Stimulated activated CD4-positive, alpha-beta T cell treated with anti-CD3 and anti-CD28 coated beads, Interleukin-15, amount 100 ng/mL, for 24 hours (primary cell): ENCODE measurements around the gene JAK2.
A peak's percentile ranks its signal among the peaks of the same experiment; 100 is the strongest.
"Not testable (repeated sequence)": the region's sequence is repeated elsewhere in the genome, so short reads cannot be mapped to it uniquely, and the experiment has no call there.

ENCODE experiments used
- DNase-seq: peaks from one replicate; pipeline ENCODE4 v3.0.0-alpha.2; 2020

Gene JAK2

GRCh38 chr9:4982721-4983482 lies 2.2 kb upstream of the JAK2 start:
- DNase-seq, result no peak

GRCh38 chr9:4983601-4984165 lies 1.4 kb upstream of the JAK2 start:
- no peak for DNase-seq

DNA sequence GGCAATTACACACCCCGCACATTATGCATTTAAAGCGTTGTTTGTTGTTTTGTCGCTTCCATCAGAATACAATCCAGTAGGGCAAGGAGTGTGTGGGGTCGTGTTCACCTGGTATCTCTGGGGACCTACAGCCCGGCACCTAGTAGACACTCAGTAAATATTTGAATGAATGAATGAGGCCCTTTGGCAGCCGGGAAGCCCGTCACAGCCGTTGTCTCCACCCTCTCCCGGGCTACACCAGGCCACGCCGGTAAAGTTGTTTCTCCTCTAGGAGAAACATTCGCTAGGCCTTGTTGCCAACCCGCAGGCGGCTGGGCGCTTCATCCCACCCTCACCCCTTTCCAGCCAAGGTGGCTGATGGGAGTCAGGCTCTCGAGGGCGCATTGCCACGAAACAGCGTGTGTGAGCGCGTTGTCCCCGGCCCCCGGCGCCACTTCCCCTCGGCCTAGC lies 876 bp upstream of the JAK2 start:
- no peak for DNase-seq

GRCh38 chr9:4985386-4986266 lies 554 bp downstream of the JAK2 start:
- DNase-seq, result peak; percentile 51

DNA sequence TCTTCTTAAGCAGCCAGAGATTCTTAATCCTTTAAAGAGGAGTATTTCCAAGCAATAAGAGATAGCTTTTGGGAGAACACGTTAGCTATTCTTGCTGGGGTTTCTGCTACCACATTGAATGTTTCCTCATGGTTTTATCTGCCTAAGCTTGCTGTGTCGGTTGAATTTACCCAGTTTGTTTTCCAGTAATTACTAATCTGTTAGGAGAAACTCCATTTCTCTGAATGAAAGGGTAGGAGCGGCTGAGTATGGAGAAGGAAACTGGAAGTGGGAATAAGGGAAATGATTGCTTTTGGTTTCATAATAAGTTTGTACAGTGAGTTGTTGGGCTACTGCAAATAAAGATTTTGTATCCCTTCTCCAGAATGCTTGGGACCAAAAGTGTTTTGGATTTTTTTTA lies 1.2 kb downstream of the JAK2 start:
- DNase-seq, result no peak

GRCh38 chr9:4986783-4987182 lies 1.7 kb downstream of the JAK2 start:
- no peak for DNase-seq

- DNase-seq, result peak; percentile 62
These were observed 2.9 kb downstream of the JAK2 start for GRCh38 chr9:4987961-4988421.

GRCh38 chr9:4992872-4993271 lies 7.8 kb downstream of the JAK2 start:
- DNase-seq, result no peak

DNA sequence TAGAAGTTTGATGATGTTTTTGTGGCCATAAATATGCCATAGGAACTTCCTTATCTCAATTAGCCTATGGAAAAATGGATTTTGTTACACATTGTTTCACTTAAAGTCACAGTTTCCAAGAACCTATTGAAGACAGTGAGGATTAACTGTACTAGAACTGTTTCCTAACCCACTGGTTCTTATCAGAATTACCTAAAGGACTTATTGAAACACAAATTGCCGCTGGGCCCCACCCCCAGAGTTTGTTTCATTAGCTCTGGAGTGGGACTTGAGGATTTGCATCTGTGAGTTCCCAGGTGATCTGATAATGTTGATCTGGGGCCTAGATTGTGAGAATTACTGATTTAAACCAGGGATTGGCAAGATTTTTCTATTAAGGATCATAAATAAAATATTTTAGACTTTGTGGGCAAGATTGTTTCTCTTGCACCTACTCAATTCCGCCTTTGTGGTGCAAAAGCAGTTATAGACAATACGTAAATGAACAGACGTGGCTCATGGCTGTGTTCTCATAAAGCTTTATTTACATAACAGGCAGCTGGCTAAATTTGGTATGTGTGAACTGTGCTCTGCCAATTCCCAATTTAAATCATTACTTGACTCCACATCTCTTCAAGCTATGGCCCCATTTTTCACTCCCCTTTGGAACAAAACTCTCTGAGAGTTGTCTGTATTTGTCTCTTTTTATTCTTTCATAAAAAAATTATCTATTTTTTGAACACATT lies 9.3 kb downstream of the JAK2 start:
- DNase-seq, result no peak

GRCh38 chr9:4997196-4997595 lies 12.1 kb downstream of the JAK2 start:
- no peak for DNase-seq

DNA sequence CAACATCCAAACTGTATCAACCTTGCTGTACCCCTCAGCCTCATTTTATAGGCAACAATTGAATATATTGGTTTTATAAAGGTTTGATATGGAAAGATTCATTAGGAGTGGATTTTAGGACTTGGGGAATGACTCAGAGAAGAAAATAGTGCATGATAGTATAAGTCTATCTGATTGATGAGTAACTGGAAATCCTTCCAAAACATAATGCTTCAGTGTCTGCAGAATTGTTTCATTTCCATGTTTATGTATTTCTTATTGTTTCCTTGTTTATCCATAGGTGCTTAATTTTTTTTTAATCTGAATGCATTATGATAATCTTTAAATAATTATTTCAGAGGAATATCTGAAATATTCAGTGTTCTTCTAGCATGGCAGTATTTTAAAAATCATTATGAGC lies 12.6 kb downstream of the JAK2 start:
- no peak for DNase-seq

DNA sequence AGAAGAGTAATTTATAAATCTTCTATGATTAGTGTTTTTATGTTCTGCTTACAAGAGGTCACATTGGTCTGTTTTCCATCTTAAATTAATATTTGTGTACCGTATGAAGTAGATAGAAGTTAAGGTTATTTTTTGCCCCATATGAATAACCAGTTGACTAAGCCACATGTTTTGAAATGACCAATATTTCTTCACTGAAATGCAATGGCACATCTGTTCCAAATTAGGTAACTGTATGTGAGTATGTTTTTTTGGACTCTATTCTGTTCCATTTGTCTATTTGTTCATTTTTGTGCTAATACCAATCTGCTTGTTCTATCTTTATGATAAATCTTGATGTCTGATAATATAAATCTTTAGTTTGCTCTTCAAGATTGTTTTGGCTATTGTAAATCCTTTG lies 17.7 kb downstream of the JAK2 start:
- DNase-seq, result no peak

DNA sequence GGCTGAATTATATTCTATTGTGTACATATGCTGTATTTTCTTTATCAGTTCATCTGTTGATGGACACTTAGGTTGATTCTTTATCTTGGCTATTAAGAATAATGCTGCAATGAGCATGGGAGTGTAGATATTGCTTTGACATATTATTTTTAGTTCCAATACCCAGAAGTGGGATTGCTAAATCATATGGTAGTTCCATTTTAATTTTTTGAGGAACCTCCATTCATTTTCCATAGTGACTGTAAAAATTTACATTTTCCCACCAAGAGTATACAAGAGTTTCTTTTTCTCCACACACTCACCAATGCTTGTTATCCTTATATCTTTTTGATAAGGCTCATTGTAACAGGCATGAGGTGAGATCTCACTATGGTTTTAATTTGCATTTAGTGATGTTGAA lies 19.4 kb downstream of the JAK2 start:
- DNase-seq, result no peak

- DNase-seq, result no peak
These were observed 23.1 kb downstream of the JAK2 start for GRCh38 chr9:5008202-5008601.

DNA sequence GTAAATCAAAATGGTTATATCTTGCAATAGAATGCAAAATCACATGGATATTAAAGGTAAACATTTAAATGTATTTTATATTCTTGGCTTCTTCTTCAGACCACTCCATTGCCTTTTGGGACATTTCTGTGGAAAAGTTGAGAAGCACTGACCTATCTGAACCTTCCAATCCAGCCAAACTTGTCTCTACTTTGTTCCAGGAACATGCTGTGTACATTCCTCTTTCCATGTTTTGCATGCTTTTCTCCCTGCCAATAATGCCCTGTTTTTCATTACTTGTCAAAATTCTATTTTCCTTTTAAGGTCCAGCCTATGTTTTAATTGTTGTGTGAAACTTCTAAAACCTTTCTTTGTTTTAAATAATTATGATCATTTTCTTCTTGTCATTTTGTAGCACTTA lies 28.3 kb downstream of the JAK2 start:
- DNase-seq, result no peak

DNA sequence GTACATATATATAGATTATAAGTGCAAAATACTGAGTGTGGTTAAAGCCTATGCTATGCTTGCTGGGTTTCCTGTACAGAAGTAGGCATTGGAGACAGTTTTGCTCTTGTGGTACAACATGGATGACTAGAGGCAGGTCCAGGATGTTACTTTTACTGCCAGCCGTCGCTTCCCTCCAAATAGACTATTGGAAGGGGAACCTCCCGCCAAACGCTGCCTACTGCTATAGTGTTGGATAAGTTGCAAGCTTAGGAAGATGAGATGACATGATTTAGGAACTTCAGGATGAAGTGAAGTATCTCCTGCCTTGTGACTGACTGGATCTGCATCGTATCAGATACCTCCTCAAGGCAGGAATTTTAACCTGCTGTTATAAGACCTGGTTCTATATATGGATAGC lies 30.9 kb downstream of the JAK2 start:
- DNase-seq, result no peak

- no peak for DNase-seq
These were observed 40.3 kb downstream of the JAK2 start for GRCh38 chr9:5025416-5025815.

DNA sequence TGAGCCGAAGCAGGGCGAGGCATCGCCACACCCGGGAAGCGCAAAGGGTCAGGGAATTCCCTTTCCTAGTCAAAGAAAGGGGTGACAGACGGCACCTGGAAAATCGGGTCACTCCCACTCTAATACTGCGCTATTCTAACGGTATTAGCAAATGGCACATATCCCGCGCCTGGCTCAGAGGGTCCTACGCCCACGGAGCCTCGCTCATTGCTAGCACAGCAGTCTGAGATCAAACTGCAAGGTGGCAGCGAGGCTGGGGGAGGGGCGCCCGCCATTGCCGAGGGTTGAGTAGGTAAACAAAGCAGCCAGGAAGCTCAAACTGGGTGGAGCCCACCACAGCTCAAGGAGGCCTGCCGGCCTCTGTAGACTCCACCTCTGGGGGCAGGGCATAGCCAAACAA lies 46.9 kb downstream of the JAK2 start:
- DNase-seq, result not testable (repeated sequence)

DNA sequence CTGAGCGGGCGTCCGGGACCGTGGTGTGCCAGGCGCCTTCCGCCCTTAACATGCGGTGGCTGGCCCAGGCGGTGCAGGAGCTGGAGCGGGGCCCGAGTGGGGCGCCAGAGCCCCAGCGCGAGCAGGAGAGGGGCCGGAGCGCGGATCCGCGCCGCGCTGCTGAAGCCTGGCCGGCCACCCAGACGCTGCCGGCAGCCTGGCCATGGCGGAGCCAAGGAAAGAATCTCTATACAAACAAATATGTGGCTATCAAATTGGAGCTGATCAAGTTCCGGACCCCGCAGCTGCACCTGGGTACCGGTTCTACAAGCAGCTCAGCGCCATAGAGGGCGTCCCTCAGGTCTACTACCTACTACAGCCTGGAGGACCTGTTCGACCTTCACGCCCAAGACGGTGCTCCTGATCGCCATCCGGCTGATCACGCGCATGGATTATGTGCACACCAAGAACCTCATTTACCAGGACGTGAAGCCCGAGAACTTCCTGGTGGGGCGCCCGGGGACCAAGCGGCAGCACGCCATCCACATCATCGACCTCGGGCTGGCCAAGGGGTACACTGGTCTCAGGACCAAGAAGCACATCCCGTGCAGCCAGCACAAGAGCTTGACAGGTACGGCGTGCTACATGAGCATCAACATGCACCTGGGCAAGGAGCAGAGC lies 55.8 kb downstream of the JAK2 start:
- DNase-seq, result no peak

DNA sequence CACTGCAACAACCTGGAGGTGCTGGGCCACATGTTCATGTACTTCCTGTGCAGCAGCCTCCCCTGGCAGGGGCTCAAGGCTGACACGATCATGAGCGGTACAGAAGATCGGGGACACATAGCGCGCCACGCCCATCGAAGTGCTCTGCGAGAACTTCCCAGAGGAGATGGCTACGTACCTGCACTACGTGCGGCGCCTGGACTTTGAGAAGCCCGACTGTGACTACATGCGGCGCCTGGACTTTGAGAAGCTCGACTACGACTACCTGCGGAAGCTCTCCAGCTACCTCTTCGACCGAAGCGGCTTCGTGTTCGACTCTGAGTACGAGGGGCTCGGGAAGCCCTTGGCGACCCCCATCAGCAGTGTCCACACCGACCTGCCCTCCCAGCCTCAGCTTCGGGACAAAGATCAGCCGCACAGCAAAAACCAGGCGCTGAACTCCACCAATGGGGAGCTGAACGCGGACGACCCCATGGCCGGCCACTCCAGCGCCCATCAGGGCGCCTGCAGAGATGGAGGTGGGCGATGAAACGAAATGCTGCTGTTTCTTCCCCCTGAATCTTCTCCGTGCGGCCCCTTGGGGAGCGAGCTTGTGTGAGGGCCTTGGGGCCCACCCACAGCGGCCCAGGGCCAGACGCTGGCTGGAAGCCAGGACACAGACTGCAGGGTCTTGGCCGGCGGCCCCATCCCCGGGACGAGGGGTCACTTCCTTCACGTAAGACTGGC lies 56.5 kb downstream of the JAK2 start:
- DNase-seq, result no peak

GRCh38 chr9:5042661-5043178 lies 57.6 kb downstream of the JAK2 start:
- no peak for DNase-seq

DNA sequence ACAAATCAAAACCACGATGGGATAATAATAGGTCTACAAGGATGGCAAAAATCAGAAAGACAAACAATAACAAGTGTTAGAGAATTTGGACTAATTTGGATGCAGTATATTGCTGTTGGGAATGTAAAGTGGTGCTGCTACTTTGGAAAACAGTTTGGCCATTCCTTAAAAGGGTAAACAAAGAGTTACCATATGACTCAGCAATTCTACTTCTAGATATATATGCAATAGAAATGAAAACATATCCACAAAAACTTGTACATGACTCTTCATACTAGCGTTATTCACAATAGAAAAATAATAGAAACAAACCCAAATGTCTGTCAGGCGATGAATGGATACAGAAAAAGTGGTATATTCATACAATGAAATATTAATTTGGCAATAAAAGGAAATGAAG lies 58.3 kb downstream of the JAK2 start:
- DNase-seq, result no peak
